NB4 (cell line): ENCODE results near the gene SLC22A7.
"Not testable (repeated sequence)": the region's sequence is repeated elsewhere in the genome, so short reads cannot be mapped to it uniquely, and the experiment has no call there.

Experiments used
- POLR2A ChIP-seq: IDR thresholded peaks from 2 replicates; pipeline ENCODE4 v1.6.1; 2011; ENCODE audit warnings: mild to moderate bottlenecking; ENCODE audit not compliant: insufficient read length; ENCODE audit errors: extremely low read depth
- TF ChIP-seq, protein P1 (sequence below): IDR thresholded peaks from one replicate; pipeline ENCODE4 v1.5.1; 2012; ENCODE audit warnings: low read depth, low read length

GRCh38 chr6:43346243-43346642 lies 48.2 kb downstream of the SLC22A7 start:
- TF ChIP-seq, protein P1, sequence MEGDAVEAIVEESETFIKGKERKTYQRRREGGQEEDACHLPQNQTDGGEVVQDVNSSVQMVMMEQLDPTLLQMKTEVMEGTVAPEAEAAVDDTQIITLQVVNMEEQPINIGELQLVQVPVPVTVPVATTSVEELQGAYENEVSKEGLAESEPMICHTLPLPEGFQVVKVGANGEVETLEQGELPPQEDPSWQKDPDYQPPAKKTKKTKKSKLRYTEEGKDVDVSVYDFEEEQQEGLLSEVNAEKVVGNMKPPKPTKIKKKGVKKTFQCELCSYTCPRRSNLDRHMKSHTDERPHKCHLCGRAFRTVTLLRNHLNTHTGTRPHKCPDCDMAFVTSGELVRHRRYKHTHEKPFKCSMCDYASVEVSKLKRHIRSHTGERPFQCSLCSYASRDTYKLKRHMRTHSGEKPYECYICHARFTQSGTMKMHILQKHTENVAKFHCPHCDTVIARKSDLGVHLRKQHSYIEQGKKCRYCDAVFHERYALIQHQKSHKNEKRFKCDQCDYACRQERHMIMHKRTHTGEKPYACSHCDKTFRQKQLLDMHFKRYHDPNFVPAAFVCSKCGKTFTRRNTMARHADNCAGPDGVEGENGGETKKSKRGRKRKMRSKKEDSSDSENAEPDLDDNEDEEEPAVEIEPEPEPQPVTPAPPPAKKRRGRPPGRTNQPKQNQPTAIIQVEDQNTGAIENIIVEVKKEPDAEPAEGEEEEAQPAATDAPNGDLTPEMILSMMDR: not testable (repeated sequence)
- TF ChIP-seq POLR2A: not testable (repeated sequence)
